LNCaP clone FGC (cell line): ENCODE data around the gene SLC25A22.

ENCODE experiments used
- DNase-seq: peaks from one replicate; pipeline ENCODE4 v3.0.0-alpha.2; 2011; ENCODE audit warnings: low read depth
- H3K4me3 ChIP-seq: 2 replicates; pipeline ENCODE4 v1.5.1; 2011; ENCODE audit warnings: mild to moderate bottlenecking, low read depth, low read length, control low read depth
- CTCF ChIP-seq: IDR thresholded peaks from 2 replicates; pipeline ENCODE4 v1.5.1; 2012; ENCODE audit warnings: mild to moderate bottlenecking; ENCODE audit not compliant: control insufficient read depth, insufficient read depth; ENCODE audit errors: extremely low read depth

SLC25A22 gene

GRCh38 chr11:800473-800872, 2.4 kb upstream of the SLC25A22 start:
- H3K4me3 ChIP-seq, result no peak overlapping the region
- DNase-seq, result no peak
- no peak for TF ChIP-seq CTCF

GRCh38 chr11:799641-800316, 1.7 kb upstream of the SLC25A22 start:
- TF ChIP-seq CTCF, result no peak
- DNase-seq, result no peak
- no peak overlapping the region for H3K4me3 ChIP-seq

- TF ChIP-seq CTCF, result no peak
- peak overlapping the region; percentile 94 for H3K4me3 ChIP-seq
- no peak for DNase-seq
These were observed 587 bp downstream of the SLC25A22 start for GRCh38 chr11:797296-798092.

- no peak for TF ChIP-seq CTCF
- DNase-seq, result no peak
- peak overlapping the region; percentile 94 for H3K4me3 ChIP-seq
These were observed 1.4 kb downstream of the SLC25A22 start for GRCh38 chr11:796565-797295.

GRCh38 chr11:795634-796564, 2.2 kb downstream of the SLC25A22 start:
- no peak for DNase-seq

More at GRCh38 chr11:795634-796564, 2.2 kb downstream of the SLC25A22 start:
- TF ChIP-seq CTCF, result no peak
- H3K4me3 ChIP-seq, result peak overlapping the region; percentile 45
